ENCODE data around the gene SKAP1.
"Not testable (repeated sequence)": the region's sequence is repeated elsewhere in the genome, so short reads cannot be mapped to it uniquely, and the experiment has no call there.

Gene SKAP1

GRCh38 chr17:48223945-48224344 lies 206.1 kb downstream of the SKAP1 start:
- in situ Hi-C loops (cut with HindIII; ENCODE audit: low sequenced_read_pairs), result no loop called here

GRCh38 chr17:48219617-48220016 lies 210.4 kb downstream of the SKAP1 start:
- in situ Hi-C loops (cut with HindIII; ENCODE audit: low sequenced_read_pairs), result no loop called here

- in situ Hi-C loops (cut with HindIII; ENCODE audit: low sequenced_read_pairs), result no loop called here
These were observed 214.4 kb downstream of the SKAP1 start for GRCh38 chr17:48215583-48216139.

- in situ Hi-C loops (cut with HindIII; ENCODE audit: low sequenced_read_pairs), result no loop called here
These were observed 216.2 kb downstream of the SKAP1 start for GRCh38 chr17:48213797-48214196.

GRCh38 chr17:48211787-48212186 lies 218.2 kb downstream of the SKAP1 start:
- in situ Hi-C loops (cut with HindIII; ENCODE audit: low sequenced_read_pairs), result no loop called here

GRCh38 chr17:48211011-48211410 lies 219.0 kb downstream of the SKAP1 start:
- in situ Hi-C loops (cut with HindIII; ENCODE audit: low sequenced_read_pairs), result no loop called here

- in situ Hi-C loops (cut with HindIII; ENCODE audit: low sequenced_read_pairs), result no loop called here
These were observed 220.0 kb downstream of the SKAP1 start for GRCh38 chr17:48209973-48210372.

GRCh38 chr17:48207776-48208544 lies 222.1 kb downstream of the SKAP1 start:
- in situ Hi-C loops (cut with HindIII; ENCODE audit: low sequenced_read_pairs), result no loop called here

GRCh38 chr17:48207036-48207435 lies 223.0 kb downstream of the SKAP1 start:
- in situ Hi-C loops (cut with HindIII; ENCODE audit: low sequenced_read_pairs), result not testable (repeated sequence)

GRCh38 chr17:48202959-48203358 lies 227.1 kb downstream of the SKAP1 start:
- in situ Hi-C loops (cut with HindIII; ENCODE audit: low sequenced_read_pairs), result no loop called here

- in situ Hi-C loops (cut with HindIII; ENCODE audit: low sequenced_read_pairs), result no loop called here
These were observed 231.0 kb downstream of the SKAP1 start for GRCh38 chr17:48198950-48199541.

- in situ Hi-C loops (cut with HindIII; ENCODE audit: low sequenced_read_pairs), result no loop called here
These were observed 234.1 kb downstream of the SKAP1 start for GRCh38 chr17:48195910-48196309.

GRCh38 chr17:48194097-48194550 lies 235.9 kb downstream of the SKAP1 start:
- in situ Hi-C loops (cut with HindIII; ENCODE audit: low sequenced_read_pairs), result no loop called here

GRCh38 chr17:48192321-48192731 lies 237.7 kb downstream of the SKAP1 start:
- in situ Hi-C loops (cut with HindIII; ENCODE audit: low sequenced_read_pairs), result no loop called here

GRCh38 chr17:48191362-48191761 lies 238.7 kb downstream of the SKAP1 start:
- in situ Hi-C loops (cut with HindIII; ENCODE audit: low sequenced_read_pairs), result no loop called here

- in situ Hi-C loops (cut with HindIII; ENCODE audit: low sequenced_read_pairs), result no loop called here
These were observed 239.1 kb downstream of the SKAP1 start for GRCh38 chr17:48190871-48191270.

- in situ Hi-C loops (cut with HindIII; ENCODE audit: low sequenced_read_pairs), result no loop called here
These were observed 242.0 kb downstream of the SKAP1 start for GRCh38 chr17:48187872-48188608.

- in situ Hi-C loops (cut with HindIII; ENCODE audit: low sequenced_read_pairs), result not testable (repeated sequence)
These were observed 243.7 kb downstream of the SKAP1 start for GRCh38 chr17:48186317-48186716.

GRCh38 chr17:48184721-48185120 lies 245.3 kb downstream of the SKAP1 start:
- in situ Hi-C loops (cut with HindIII; ENCODE audit: low sequenced_read_pairs), result no loop called here

GRCh38 chr17:48181653-48182052 lies 248.4 kb downstream of the SKAP1 start:
- in situ Hi-C loops (cut with HindIII; ENCODE audit: low sequenced_read_pairs), result no loop called here

- in situ Hi-C loops (cut with HindIII; ENCODE audit: low sequenced_read_pairs), result no loop called here
These were observed 249.0 kb downstream of the SKAP1 start for GRCh38 chr17:48180842-48181629.
